ENCODE data around the gene TRMT2B.
"Not testable (repeated sequence)": the region's sequence is repeated elsewhere in the genome, so short reads cannot be mapped to it uniquely, and the experiment has no call there.

Gene TRMT2B

GRCh38 chrX:101051153-101051548 lies 760 bp downstream of the TRMT2B start:
- intact Hi-C loops (cut with micrococcal nuclease), result loop anchor here (1.0 kb wide), 1 partner anchor 46 kb away; no protein-coding TSS in a partner anchor
- H3K4me3 Mint-ChIP-seq, result peak overlapping the region; percentile 83
- no peaks in the 10 kb centered on the region for H3K9me3 Mint-ChIP-seq
- H3K36me3 Mint-ChIP-seq (ENCODE audit: low read depth), result peaks cover 21% of the 10 kb centered on the region
- peaks cover 13% of the 10 kb centered on the region for H3K4me1 Mint-ChIP-seq (ENCODE audit: low read depth)
- peak overlapping the region; percentile 98 for H3K27ac Mint-ChIP-seq
- H3K27me3 Mint-ChIP-seq, result no peaks in the 10 kb centered on the region

- peaks cover 62% of the 10 kb centered on the region for H3K36me3 Mint-ChIP-seq (ENCODE audit: low read depth)
- intact Hi-C loops (cut with micrococcal nuclease), result no loop called here
- no peak overlapping the region for H3K4me3 Mint-ChIP-seq
- no peaks in the 10 kb centered on the region for H3K4me1 Mint-ChIP-seq (ENCODE audit: low read depth)
- H3K9me3 Mint-ChIP-seq, result no peaks in the 10 kb centered on the region
- H3K27me3 Mint-ChIP-seq, result no peaks in the 10 kb centered on the region
- H3K27ac Mint-ChIP-seq, result no peak overlapping the region
Observed at GRCh38 chrX:101040197-101040596, 11.7 kb downstream of the TRMT2B start.

DNA sequence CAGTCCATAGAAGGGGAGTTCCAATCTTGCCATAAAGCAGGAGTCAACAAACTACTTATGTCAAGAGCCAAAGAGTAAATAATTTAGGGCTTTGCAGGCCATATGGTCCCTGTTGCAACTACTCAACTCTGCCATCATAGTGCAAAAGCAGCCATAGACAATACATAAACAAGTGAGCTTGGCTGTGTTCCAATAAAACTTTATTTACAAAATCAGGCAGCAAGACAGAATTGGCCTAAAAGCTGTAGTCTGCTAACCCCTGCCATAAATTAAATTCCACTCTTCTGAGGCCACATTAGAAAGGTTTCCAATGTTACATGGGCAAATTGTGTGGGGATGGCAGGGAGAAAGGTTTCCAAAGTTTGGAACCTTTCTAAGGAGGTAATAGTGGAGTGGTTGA lies 14.7 kb downstream of the TRMT2B start:
- Mint-ChIP-seq H3K4me3 (no peak overlapping the region), H3K27me3 (no peaks in the 10 kb centered on the region), H3K36me3 (ENCODE audit: low read depth) (peaks cover 76% of the 10 kb centered on the region), H3K27ac (no peak overlapping the region), H3K4me1 (ENCODE audit: low read depth) (no peaks in the 10 kb centered on the region), H3K9me3 (no peaks in the 10 kb centered on the region)
- intact Hi-C loops (cut with micrococcal nuclease), result no loop called here

- Mint-ChIP-seq H3K36me3 (ENCODE audit: low read depth) (peaks cover 90% of the 10 kb centered on the region), H3K27me3 (no peaks in the 10 kb centered on the region), H3K9me3 (no peaks in the 10 kb centered on the region), H3K4me3 (no peak overlapping the region), H3K27ac (no peak overlapping the region), H3K4me1 (ENCODE audit: low read depth) (no peaks in the 10 kb centered on the region)
- intact Hi-C loops (cut with micrococcal nuclease), result no loop called here
Observed at GRCh38 chrX:101029665-101030064, 22.2 kb downstream of the TRMT2B start.

- Mint-ChIP-seq H3K4me1 (ENCODE audit: low read depth) (no peaks in the 10 kb centered on the region), H3K27me3 (no peaks in the 10 kb centered on the region), H3K4me3 (no peak overlapping the region), H3K9me3 (no peaks in the 10 kb centered on the region), H3K27ac (no peak overlapping the region), H3K36me3 (ENCODE audit: low read depth) (peaks cover 84% of the 10 kb centered on the region)
- intact Hi-C loops (cut with micrococcal nuclease), result no loop called here
Observed at GRCh38 chrX:101028562-101028961, 23.3 kb downstream of the TRMT2B start.

DNA sequence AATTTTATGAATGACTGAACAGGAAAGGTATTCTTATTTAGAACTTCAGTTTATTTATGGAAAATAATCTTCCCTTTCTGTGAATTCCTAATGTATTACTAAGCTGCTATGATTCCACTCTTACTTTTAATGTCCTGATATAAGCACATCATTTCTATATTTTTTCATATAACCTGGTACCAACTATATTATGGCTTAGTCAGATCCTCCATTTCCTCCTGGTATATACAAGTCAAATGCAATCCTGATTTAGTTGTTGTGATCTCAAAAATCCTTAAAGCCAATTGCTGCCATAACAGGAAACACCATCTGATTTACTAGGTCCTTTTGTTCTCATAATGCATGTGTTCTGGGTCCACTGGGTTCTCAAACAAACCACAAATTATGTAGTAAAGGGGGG lies 26.8 kb downstream of the TRMT2B start:
- peaks cover 86% of the 10 kb centered on the region for H3K36me3 Mint-ChIP-seq (ENCODE audit: low read depth)
- no peaks in the 10 kb centered on the region for H3K27me3 Mint-ChIP-seq
- no peak overlapping the region for H3K27ac Mint-ChIP-seq
- no peaks in the 10 kb centered on the region for H3K4me1 Mint-ChIP-seq (ENCODE audit: low read depth)
- H3K9me3 Mint-ChIP-seq, result no peaks in the 10 kb centered on the region
- intact Hi-C loops (cut with micrococcal nuclease), result no loop called here
- no peak overlapping the region for H3K4me3 Mint-ChIP-seq

DNA sequence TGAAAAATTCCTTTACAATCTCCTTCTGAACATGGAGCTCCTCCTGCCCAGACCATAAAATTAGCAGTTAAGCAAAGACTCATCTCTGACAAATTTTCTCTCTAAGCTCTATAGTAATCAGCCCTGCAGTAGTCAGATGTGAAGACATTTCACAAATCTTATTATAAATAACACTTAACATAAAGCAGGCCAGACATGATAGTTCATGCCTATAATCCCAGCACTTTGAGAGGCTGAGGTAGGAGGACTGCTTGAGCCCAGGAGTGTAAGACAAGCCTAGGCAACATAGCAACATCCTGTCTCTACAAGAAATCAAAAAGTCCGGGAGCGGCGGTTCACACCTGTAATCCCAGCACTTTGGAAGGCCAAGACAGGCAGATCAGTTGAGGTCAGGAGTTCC lies 29.9 kb downstream of the TRMT2B start:
- H3K27me3 Mint-ChIP-seq, result no peaks in the 10 kb centered on the region
- H3K4me3 Mint-ChIP-seq, result no peak overlapping the region
- intact Hi-C loops (cut with micrococcal nuclease), result no loop called here
- H3K4me1 Mint-ChIP-seq (ENCODE audit: low read depth), result no peaks in the 10 kb centered on the region
- H3K36me3 Mint-ChIP-seq (ENCODE audit: low read depth), result peaks cover 83% of the 10 kb centered on the region
- H3K27ac Mint-ChIP-seq, result no peak overlapping the region
- no peaks in the 10 kb centered on the region for H3K9me3 Mint-ChIP-seq

GRCh38 chrX:101012031-101012430 lies 39.9 kb downstream of the TRMT2B start:
- H3K4me1 Mint-ChIP-seq (ENCODE audit: low read depth); H3K4me3 Mint-ChIP-seq; H3K9me3 Mint-ChIP-seq; intact Hi-C loops (cut with micrococcal nuclease); H3K27ac Mint-ChIP-seq; H3K27me3 Mint-ChIP-seq: not testable (repeated sequence)
- H3K36me3 Mint-ChIP-seq (ENCODE audit: low read depth), result peaks cover 61% of the 10 kb centered on the region

DNA sequence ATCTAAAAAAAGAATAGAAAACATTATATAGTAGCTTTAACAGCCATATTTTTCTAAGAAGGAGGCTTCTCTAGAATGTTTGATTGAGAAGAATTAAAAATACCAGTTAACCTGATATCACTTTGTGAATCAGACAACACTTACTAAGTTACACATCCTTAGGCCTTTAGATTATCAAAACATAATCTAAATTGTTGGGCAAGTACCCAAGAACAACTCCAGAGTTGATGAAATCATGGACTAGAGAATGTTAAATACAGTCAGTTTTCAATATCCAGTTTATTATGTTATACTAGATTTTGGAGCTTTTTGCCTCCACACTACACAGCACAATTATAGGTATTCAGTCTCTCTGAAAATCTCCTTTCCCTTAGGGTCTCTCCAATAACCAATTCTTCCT lies 42.8 kb downstream of the TRMT2B start:
- Mint-ChIP-seq H3K36me3 (ENCODE audit: low read depth) (peaks cover 62% of the 10 kb centered on the region), H3K27ac (no peak overlapping the region), H3K4me1 (ENCODE audit: low read depth) (no peaks in the 10 kb centered on the region), H3K4me3 (no peak overlapping the region), H3K9me3 (no peaks in the 10 kb centered on the region), H3K27me3 (no peaks in the 10 kb centered on the region)
- intact Hi-C loops (cut with micrococcal nuclease), result no loop called here

DNA sequence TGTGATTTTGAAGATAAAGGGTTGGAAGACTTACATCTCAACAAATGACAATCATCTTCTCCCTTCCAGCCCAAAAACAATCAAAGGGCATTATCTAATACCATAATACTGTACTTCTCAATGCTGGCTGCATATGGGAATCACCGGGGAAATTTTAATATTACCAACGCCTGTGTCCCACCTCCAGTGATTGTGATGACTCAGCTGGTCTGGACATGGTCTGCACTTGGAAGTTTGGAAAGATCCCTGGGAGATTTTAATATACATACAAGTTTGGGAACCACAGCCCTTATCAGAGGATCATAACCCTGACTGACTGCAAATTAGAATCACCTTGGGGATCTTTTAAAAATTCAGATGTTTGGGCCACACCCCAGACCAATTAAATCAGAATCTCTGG lies 52.5 kb downstream of the TRMT2B start:
- no peak overlapping the region for H3K27ac Mint-ChIP-seq
- no peaks in the 10 kb centered on the region for H3K27me3 Mint-ChIP-seq
- no peaks in the 10 kb centered on the region for H3K9me3 Mint-ChIP-seq
- intact Hi-C loops (cut with micrococcal nuclease), result no loop called here
- no peak overlapping the region for H3K4me3 Mint-ChIP-seq
- no peaks in the 10 kb centered on the region for H3K4me1 Mint-ChIP-seq (ENCODE audit: low read depth)
- peaks cover 22% of the 10 kb centered on the region for H3K36me3 Mint-ChIP-seq (ENCODE audit: low read depth)

DNA sequence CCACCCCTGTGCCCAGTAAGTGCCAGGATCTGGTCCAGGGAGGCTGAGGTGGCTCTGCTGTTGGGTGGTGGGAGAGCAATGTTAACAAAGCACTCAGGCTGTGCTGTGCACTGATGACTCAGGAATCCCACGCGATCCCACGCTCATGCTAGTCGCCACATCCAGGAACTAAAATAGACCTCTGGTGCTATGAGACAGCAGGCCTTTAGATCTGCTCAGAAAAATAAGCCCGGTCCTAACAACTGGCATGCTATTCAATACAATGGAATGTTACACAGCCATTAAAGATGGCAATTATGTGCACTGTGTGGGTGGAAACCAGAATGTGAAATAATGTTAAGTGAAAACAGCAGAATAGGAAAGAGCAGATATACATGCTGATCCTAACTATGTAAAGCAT lies 56.4 kb downstream of the TRMT2B start:
- Mint-ChIP-seq H3K9me3 (no peaks in the 10 kb centered on the region), H3K27ac (no peak overlapping the region), H3K36me3 (ENCODE audit: low read depth) (no peaks in the 10 kb centered on the region), H3K4me1 (ENCODE audit: low read depth) (no peaks in the 10 kb centered on the region), H3K4me3 (no peak overlapping the region), H3K27me3 (no peaks in the 10 kb centered on the region)
- intact Hi-C loops (cut with micrococcal nuclease), result no loop called here

DNA sequence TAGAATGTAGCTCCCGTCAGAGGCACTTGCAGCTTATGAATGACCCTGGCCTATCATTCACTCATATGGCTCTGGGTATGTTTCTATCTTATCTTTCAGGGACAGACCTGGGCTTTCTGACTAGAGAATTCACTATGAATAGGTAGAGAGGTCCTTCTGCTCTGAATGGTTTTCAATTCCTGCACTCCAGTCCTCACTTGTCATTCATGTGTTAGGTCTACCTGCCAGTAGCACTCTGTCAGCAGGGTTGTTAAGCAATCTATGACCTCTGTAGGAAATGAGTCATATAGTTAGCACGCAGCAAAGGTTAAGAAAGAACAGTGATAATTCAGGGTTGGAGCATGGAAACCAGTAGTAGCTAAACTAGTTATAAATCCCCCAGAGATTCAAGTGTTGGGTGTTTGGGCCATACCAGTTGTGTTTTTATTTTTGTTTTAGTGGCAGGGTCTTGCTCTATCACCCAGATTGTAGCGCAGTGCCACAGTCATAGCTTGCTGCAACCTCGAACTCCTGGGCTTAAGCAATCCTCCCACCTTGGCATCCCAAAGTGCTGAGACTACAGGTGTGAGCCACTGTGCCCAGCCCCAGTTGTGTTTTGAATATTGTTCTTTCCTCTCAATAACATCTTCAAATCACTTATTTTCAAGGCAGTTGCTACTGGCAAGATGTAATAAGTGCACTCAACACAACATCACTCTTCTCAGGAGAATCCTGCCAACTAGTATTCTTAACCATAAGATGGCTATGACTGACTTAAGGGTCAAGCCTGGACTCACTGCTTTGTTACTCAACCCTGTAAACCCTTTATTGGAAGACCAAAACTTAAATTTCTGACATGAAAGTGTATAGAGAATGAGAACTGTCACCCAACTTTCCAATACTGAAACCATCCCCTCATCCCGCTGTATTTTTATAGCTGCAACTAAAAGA lies 57.3 kb downstream of the TRMT2B start:
- Mint-ChIP-seq H3K4me1 (ENCODE audit: low read depth) (no peaks in the 10 kb centered on the region), H3K27ac (no peak overlapping the region), H3K9me3 (no peaks in the 10 kb centered on the region), H3K36me3 (ENCODE audit: low read depth) (no peaks in the 10 kb centered on the region), H3K4me3 (no peak overlapping the region), H3K27me3 (no peaks in the 10 kb centered on the region)
- intact Hi-C loops (cut with micrococcal nuclease), result no loop called here

DNA sequence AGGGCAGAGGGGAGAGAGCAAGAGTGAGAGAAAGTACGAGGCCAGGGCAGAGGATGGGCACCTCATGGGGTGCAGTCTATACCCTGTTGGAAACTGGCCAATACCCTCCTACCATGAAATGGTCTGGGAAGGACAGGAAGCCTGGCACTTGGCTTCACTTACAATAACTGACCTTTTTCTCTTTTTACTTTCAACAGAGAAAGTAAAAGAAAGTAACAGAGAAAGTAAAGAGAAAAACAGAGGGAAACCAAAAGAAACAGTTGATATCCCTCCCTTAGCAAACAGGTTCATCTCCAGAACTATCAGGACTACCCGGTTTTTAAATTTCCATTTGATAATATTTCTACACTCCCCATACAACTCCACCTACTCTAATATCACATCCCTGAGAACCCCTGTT lies 61.8 kb downstream of the TRMT2B start:
- Mint-ChIP-seq H3K9me3 (no peaks in the 10 kb centered on the region), H3K4me1 (ENCODE audit: low read depth) (no peaks in the 10 kb centered on the region), H3K36me3 (ENCODE audit: low read depth) (peaks cover 10% of the 10 kb centered on the region), H3K27me3 (no peaks in the 10 kb centered on the region), H3K27ac (no peak overlapping the region), H3K4me3 (no peak overlapping the region)
- intact Hi-C loops (cut with micrococcal nuclease), result no loop called here

DNA sequence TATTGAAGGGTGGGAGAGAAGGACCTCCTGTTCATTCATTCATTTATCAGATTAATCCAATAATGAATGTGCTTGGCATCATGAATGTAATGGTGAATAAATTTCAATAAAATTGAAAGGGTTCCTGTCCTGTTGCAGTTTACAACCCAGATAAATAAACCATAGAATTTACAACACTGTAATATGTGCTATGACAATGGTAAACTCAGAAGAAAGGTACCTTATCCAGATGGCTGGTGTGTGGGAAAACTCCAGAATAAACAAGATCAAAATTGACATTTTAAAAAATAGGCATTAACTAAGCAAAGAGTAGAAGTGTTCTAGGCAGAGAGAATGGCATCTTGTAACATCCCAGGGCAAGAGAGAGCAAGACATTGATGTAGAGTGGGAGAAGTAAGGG lies 67.1 kb downstream of the TRMT2B start:
- H3K4me1 Mint-ChIP-seq (ENCODE audit: low read depth), result no peaks in the 10 kb centered on the region
- no peak overlapping the region for H3K27ac Mint-ChIP-seq
- no peak overlapping the region for H3K4me3 Mint-ChIP-seq
- no peaks in the 10 kb centered on the region for H3K9me3 Mint-ChIP-seq
- no peaks in the 10 kb centered on the region for H3K27me3 Mint-ChIP-seq
- H3K36me3 Mint-ChIP-seq (ENCODE audit: low read depth), result peaks cover 10% of the 10 kb centered on the region
- intact Hi-C loops (cut with micrococcal nuclease), result no loop called here

- intact Hi-C loops (cut with micrococcal nuclease); H3K4me1 Mint-ChIP-seq (ENCODE audit: low read depth); H3K36me3 Mint-ChIP-seq (ENCODE audit: low read depth); H3K4me3 Mint-ChIP-seq; H3K9me3 Mint-ChIP-seq; H3K27ac Mint-ChIP-seq; H3K27me3 Mint-ChIP-seq: not testable (repeated sequence)
Observed at GRCh38 chrX:100981498-100981845, 70.4 kb downstream of the TRMT2B start.
